Stomach (tissue), 9 donors: Measurements from ENCODE around the gene CCDC137. TPM values are rescaled to one million over a fixed set of nuclear protein-coding genes. Genes with fewer than 3 reads are reported as not detected.

Experiments
- DNase-seq, 2 donors: peaks; one replicate each; pipeline versions ENCODE4 v3.0.0 to v3.0.0-alpha.2; 2013 to 2019
- H3K27ac ChIP-seq, 5 donors: fragments of 200-600 bp in 4 of 5; sonication (generic) in 4 of 5; one replicate each; pipeline ENCODE4 v1.5.1; 2013 to 2019; ENCODE audit warnings: mild to moderate bottlenecking in 1 of 5, moderate library complexity in 1 of 5
- H3K27me3 ChIP-seq, 3 donors: fragments of 200-600 bp; sonication (generic); one replicate each; pipeline ENCODE4 v1.5.1; 2017 to 2019; ENCODE audit warnings: mixed run types in 1 of 3
- H3K36me3 ChIP-seq, 4 donors: fragments of 200-600 bp; sonication (generic); 1 replicate in 3 of 4; 2 replicates in 1 of 4; pipeline ENCODE4 v1.5.1; 2016 to 2019
- H3K4me1 ChIP-seq, 4 donors: fragments of 200-600 bp; sonication (generic); one replicate each; pipeline ENCODE4 v1.5.1; 2016 to 2019
- H3K4me3 ChIP-seq, 4 donors: fragments of 200-600 bp; sonication (generic) in 3 of 4; one replicate each; pipeline ENCODE4 v1.5.1; 2016 to 2019; ENCODE audit warnings: mild to moderate bottlenecking in 1 of 4
- H3K9me3 ChIP-seq, 4 donors: fragments of 200-600 bp; sonication (generic); one replicate each; pipeline ENCODE4 v1.5.1; 2016 to 2019
- EP300 ChIP-seq: sonication (generic); formaldehyde crosslinking; IDR thresholded peaks from one replicate; pipeline ENCODE4 v1.6.1; 2017; ENCODE audit warnings: antibody characterized with exemption
- POLR2A ChIP-seq, 4 donors: fragments of 450-650 bp; IDR thresholded peaks; one replicate each; pipeline ENCODE4 v1.6.1; 2016; ENCODE audit warnings: antibody characterized with exemption in 4 of 4, control low read depth in 2 of 4, mild to moderate bottlenecking in 1 of 4, moderate library complexity in 1 of 4
- POLR2AphosphoS5 ChIP-seq, 3 donors: sonication (generic); formaldehyde crosslinking; IDR thresholded peaks; one replicate each; pipeline ENCODE4 v1.6.1; 2016; ENCODE audit warnings: antibody characterized with exemption in 3 of 3
- WGBS, 5 donors: extraction: QIAGEN DNeasy Blood & Tissue Kit in 3 of 5; methylation state at CpG; one replicate each; pipeline versions ENCODE4 v1.1.5 to v1.1.7; 2013 to 2018; 5-methylcytosine and 5-hydroxymethylcytosine counted together
- intact Hi-C: fragments of 100-400 bp; cut with DNase I; formaldehyde crosslinking; loops from one replicate; pipeline ENCODE4 v1.15.1; 2023; ENCODE audit warnings: low total_unique reads
- polyA plus RNA-seq, 3 donors: library from polyadenylated mRNA; stranded (reverse); fragments of 200-250 nt; gene quantifications; one replicate each; pipeline ENCODE4 v1.2.3, GENCODE V29; 2013
- total RNA-seq, 5 donors: library from RNA; depleted of rRNA; stranded (reverse); fragments of >200 nt; gene quantifications; one replicate each; pipeline versions ENCODE4 v1.1.0 to v1.2.3, GENCODE V29; 2014 to 2016
- TF ChIP-seq, protein P1 (sequence below), 7 experiments: fragments of 450-650 bp in 4 of 7; fragments of 200-600 bp in 3 of 7; sonication (generic) in 3 of 7; IDR thresholded peaks; one replicate each; pipeline ENCODE4 v1.5.1; 2016 to 2019; ENCODE audit warnings: antibody characterized with exemption in 7 of 7, control low read depth in 2 of 7, mild to moderate bottlenecking in 1 of 7
- donor health status: healthy with polysubstance abuse.
- donor health status: Bipolar disorder and iron deficiency.
- donor health status: healthy.

The CCDC137 gene
- total and polyA plus RNA-seq, 8 donors = 0.58 to 279 (median 19.6) TPM

- TF ChIP-seq POLR2AphosphoS5 (IDR thresholded peaks at IDR 0.05) (peak; percentile 52 to 93 (median 77)), EP300 (no peak), POLR2A (IDR thresholded peaks at IDR 0.05) (peak in 1 of 4 donors; percentile 22)
- TF ChIP-seq, protein P1, sequence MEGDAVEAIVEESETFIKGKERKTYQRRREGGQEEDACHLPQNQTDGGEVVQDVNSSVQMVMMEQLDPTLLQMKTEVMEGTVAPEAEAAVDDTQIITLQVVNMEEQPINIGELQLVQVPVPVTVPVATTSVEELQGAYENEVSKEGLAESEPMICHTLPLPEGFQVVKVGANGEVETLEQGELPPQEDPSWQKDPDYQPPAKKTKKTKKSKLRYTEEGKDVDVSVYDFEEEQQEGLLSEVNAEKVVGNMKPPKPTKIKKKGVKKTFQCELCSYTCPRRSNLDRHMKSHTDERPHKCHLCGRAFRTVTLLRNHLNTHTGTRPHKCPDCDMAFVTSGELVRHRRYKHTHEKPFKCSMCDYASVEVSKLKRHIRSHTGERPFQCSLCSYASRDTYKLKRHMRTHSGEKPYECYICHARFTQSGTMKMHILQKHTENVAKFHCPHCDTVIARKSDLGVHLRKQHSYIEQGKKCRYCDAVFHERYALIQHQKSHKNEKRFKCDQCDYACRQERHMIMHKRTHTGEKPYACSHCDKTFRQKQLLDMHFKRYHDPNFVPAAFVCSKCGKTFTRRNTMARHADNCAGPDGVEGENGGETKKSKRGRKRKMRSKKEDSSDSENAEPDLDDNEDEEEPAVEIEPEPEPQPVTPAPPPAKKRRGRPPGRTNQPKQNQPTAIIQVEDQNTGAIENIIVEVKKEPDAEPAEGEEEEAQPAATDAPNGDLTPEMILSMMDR (IDR thresholded peaks at IDR 0.05) = no peak
- intact Hi-C loops = no loop called here
- Histone ChIP-seq H3K27ac (peak within 1 kb of the TSS; percentile 83 to 93 (median 87)), H3K4me1 (peaks cover 27 to 44% (median 37%) of the 10 kb centered on the region in 4 donors), H3K9me3 (no peaks in the 10 kb centered on the region), H3K27me3 (no peaks in the 10 kb centered on the region), H3K4me3 (peak within 1 kb of the TSS; percentile 87 to 100 (median 96)), H3K36me3 (peaks cover 27 to 58% (median 50%) of the 10 kb centered on the region in 4 donors)
- WGBS, 5 donors = 1% methylated on average over 19 to 112 of the region's 112 CpGs
- peak; percentile 99 to 100 for DNase-seq
Observed at GRCh38 chr17:81683584-81684441, 17.3 kb downstream of the CCDC137 start, which contains the start of the genes ARL16 and HGS. Gene ARL16 (minus strand): TSS chr17:81683797. CDS start chr17:81683753, 44 bp downstream. Gene HGS (plus strand): TSS chr17:81684011. CDS start chr17:81684067, 56 bp downstream.

- no peak for DNase-seq
- 0 to 4% (median 3%) methylated on average over 7 to 16 of the region's 16 CpGs for whole genome bisulfite sequencing, 5 donors
- TF ChIP-seq POLR2AphosphoS5 (IDR thresholded peaks at IDR 0.05) (no peak), POLR2A (IDR thresholded peaks at IDR 0.05) (no peak), EP300 (no peak)
- TF ChIP-seq, protein P1 (IDR thresholded peaks at IDR 0.05) = no peak
- H3K4me1 ChIP-seq = peaks cover 27 to 44% (median 37%) of the 10 kb centered on the region in 4 donors
- intact Hi-C loops = no loop called here
- no peaks in the 10 kb centered on the region for H3K27me3 ChIP-seq
- peaks cover 34 to 65% (median 57%) of the 10 kb centered on the region in 4 donors for H3K36me3 ChIP-seq
- peak overlapping the region; percentile 87 to 100 (median 96) for H3K4me3 ChIP-seq
- peak overlapping the region; percentile 83 to 93 (median 87) for H3K27ac ChIP-seq
- no peaks in the 10 kb centered on the region for H3K9me3 ChIP-seq
Observed at GRCh38 chr17:81684442-81684911, 17.9 kb downstream of the CCDC137 start.

DNA sequence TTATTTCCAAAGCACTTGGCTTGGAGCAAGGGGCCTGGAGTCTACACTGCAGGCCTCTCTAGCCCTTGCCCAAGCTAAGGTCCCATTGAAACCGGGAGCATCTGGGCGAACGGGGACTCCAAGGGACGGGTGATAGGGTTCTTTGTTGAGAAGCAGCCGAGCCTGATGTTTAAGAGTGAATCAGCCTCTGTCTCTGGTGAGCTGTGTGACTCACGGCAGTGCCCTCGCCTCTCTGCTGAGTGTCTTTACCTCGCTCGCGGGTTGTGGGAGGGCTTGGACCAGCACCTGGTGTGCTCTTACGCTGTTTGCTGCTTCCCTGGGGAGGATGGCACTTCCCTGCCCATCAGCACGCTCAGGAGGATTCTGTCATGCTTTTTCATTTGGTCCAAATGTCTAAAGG, 18.6 kb downstream of the CCDC137 start:
- H3K36me3 ChIP-seq = peaks cover 40 to 67% (median 61%) of the 10 kb centered on the region in 4 donors
- no peaks in the 10 kb centered on the region for H3K9me3 ChIP-seq
- TF ChIP-seq POLR2A (IDR thresholded peaks at IDR 0.05) (no peak), EP300 (no peak), POLR2AphosphoS5 (IDR thresholded peaks at IDR 0.05) (no peak)
- TF ChIP-seq, protein P1 (IDR thresholded peaks at IDR 0.05) = no peak
- DNase-seq = no peak
- WGBS, 5 donors = 49 to 60% (median 59%) methylated on average over 11 to 12 of the region's 12 CpGs
- H3K27ac ChIP-seq = peak overlapping the region in 4 of 5 donors; percentile 86 to 93 (median 88)
- peaks cover 27 to 44% (median 37%) of the 10 kb centered on the region in 4 donors for H3K4me1 ChIP-seq
- no peaks in the 10 kb centered on the region for H3K27me3 ChIP-seq
- intact Hi-C loops = no loop called here
- H3K4me3 ChIP-seq = peak overlapping the region; percentile 87 to 100 (median 96)

DNA sequence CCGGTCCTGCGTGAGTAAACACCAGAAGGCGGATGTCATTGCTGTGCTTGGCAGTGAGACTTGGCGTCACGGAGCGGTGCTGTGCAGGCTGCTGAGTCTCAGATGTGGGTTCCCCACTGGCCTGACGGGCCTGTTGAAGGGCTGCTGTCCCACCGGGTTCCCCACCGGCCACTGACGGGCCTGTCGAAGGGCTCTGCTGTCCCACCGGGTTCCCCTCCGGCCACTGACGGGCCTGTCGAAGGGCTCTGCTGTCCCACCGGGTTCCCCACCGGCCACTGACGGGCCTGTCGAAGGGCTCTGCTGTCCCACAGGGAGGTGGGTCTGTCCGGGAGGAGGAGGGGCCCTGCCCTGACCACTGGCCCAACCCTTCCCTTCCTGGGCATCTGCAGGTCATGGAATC, 20.1 kb downstream of the CCDC137 start:
- no peak for TF ChIP-seq POLR2AphosphoS5 (IDR thresholded peaks at IDR 0.05)
- TF ChIP-seq, protein P1 (IDR thresholded peaks at IDR 0.05) = no peak
- no peak for TF ChIP-seq EP300
- TF ChIP-seq POLR2A (IDR thresholded peaks at IDR 0.05) = no peak
- H3K27ac ChIP-seq = no peak overlapping the region

More for the DNA sequence above, 20.1 kb downstream of the CCDC137 start:
- 88 to 92% (median 90%) methylated on average over 19 to 20 of the region's 20 CpGs for WGBS, 5 donors
- H3K4me1 ChIP-seq = peaks cover 27 to 41% (median 37%) of the 10 kb centered on the region in 4 donors
- no peaks in the 10 kb centered on the region for H3K9me3 ChIP-seq
- intact Hi-C loops = no loop called here
- no peak for DNase-seq
- no peak overlapping the region for H3K4me3 ChIP-seq
- no peaks in the 10 kb centered on the region for H3K27me3 ChIP-seq
- H3K36me3 ChIP-seq = peaks cover 55 to 68% (median 65%) of the 10 kb centered on the region in 4 donors
